ENCODE results near the gene SYT9.

The SYT9 gene
- 0 reads per million in 4 donors for total RNA-seq

GRCh38 chr11:7251836-7252682 lies at the start of gene SYT9:
Gene SYT9 (plus strand): TSS chr11:7251904. CDS start chr11:7252187, 283 bp downstream.
- DNase-seq = peak in 3 of 5 donors; percentile 1 to 15 (median 12)

GRCh38 chr11:7202412-7202811 lies 49.3 kb upstream of the SYT9 start:
- DNase-seq = no peak

GRCh38 chr11:7204778-7205177 lies 46.9 kb upstream of the SYT9 start:
- DNase-seq = peak in 1 of 5 donors; percentile 3

GRCh38 chr11:7208391-7208790 lies 43.3 kb upstream of the SYT9 start:
- DNase-seq = no peak

- no peak for DNase-seq
These were observed 32.2 kb upstream of the SYT9 start for GRCh38 chr11:7219491-7219890.

- DNase-seq = no peak
These were observed 31.1 kb upstream of the SYT9 start for GRCh38 chr11:7220636-7221035.

GRCh38 chr11:7222619-7223018 lies 29.1 kb upstream of the SYT9 start:
- no peak for DNase-seq

- DNase-seq = no peak
These were observed 11.8 kb upstream of the SYT9 start for GRCh38 chr11:7239877-7240276.

GRCh38 chr11:7245341-7245740 lies 6.4 kb upstream of the SYT9 start:
- DNase-seq = no peak

- DNase-seq = no peak
These were observed 5.5 kb upstream of the SYT9 start for GRCh38 chr11:7246179-7246578.

GRCh38 chr11:7250166-7250565 lies 1.5 kb upstream of the SYT9 start:
- no peak for DNase-seq

- DNase-seq = no peak
These were observed 243 bp upstream of the SYT9 start for GRCh38 chr11:7251487-7251835.

GRCh38 chr11:7252683-7253213 lies 1.0 kb downstream of the SYT9 start:
- no peak for DNase-seq

GRCh38 chr11:7253800-7254199 lies 2.1 kb downstream of the SYT9 start:
- DNase-seq = no peak

- DNase-seq = no peak
These were observed 3.1 kb downstream of the SYT9 start for GRCh38 chr11:7254731-7255291.

- no peak for DNase-seq
These were observed 5.2 kb downstream of the SYT9 start for GRCh38 chr11:7256943-7257342.

- DNase-seq = no peak
These were observed 6.0 kb downstream of the SYT9 start for GRCh38 chr11:7257724-7258123.

GRCh38 chr11:7261578-7261977 lies 9.9 kb downstream of the SYT9 start:
- DNase-seq = no peak

GRCh38 chr11:7262672-7263071 lies 11.0 kb downstream of the SYT9 start:
- DNase-seq = no peak

- DNase-seq = no peak
These were observed 12.1 kb downstream of the SYT9 start for GRCh38 chr11:7263842-7264241.

- no peak for DNase-seq
These were observed 17.1 kb downstream of the SYT9 start for GRCh38 chr11:7268758-7269157.

GRCh38 chr11:7270233-7270865 lies 18.6 kb downstream of the SYT9 start:
- DNase-seq = no peak

GRCh38 chr11:7272373-7272772 lies 20.7 kb downstream of the SYT9 start:
- no peak for DNase-seq

GRCh38 chr11:7275133-7275532 lies 23.4 kb downstream of the SYT9 start:
- no peak for DNase-seq
